ENCODE results near the gene EXOC2. TPM values are rescaled to one million over a fixed set of nuclear protein-coding genes. Genes with fewer than 3 reads are reported as not detected.

Gene EXOC2
- total and polyA plus RNA-seq, 2 donors (not counting 1 experiment from before 2014, with no cell fraction given), result 12.2 to 45.0 TPM

GRCh38 chr6:506920-507622 lies 185.9 kb downstream of the EXOC2 start:
- Histone ChIP-seq H3K9ac (ENCODE audit: low read length) (no peak overlapping the region), H3K9me3 (ENCODE audit: control extremely low read depth in 1 of 3, control insufficient read depth in 2 of 3, insufficient read depth in 1 of 3, low read length in 2 of 3) (no peaks in the 10 kb centered on the region), H3K4me1 (ENCODE audit: control insufficient read depth in 2 of 2, insufficient read depth in 2 of 2, low read length in 2 of 2) (peaks cover 12 to 17% of the 10 kb centered on the region in 2 donors), H3K36me3 (replicated peaks in 1 of 2; ENCODE audit: control extremely low read depth in 1 of 2, control insufficient read depth in 1 of 2, extremely low read depth in 1 of 2, insufficient read depth in 2 of 2, low read length in 1 of 2) (peaks cover 0 to 5% of the 10 kb centered on the region in 2 experiments), H3K27ac (ENCODE audit: low read length in 2 of 2) (no peak overlapping the region), H4K20me1 (ENCODE audit: control insufficient read depth, insufficient read depth, low read length, poor library complexity, severe bottlenecking) (no peaks in the 10 kb centered on the region), H3K79me2 (ENCODE audit: control insufficient read depth, insufficient read depth, low read length) (peaks cover 4% of the 10 kb centered on the region), H3K27me3 (replicated peaks in 1 of 4; ENCODE audit: control extremely low read depth in 1 of 4, control insufficient read depth in 3 of 4, insufficient read depth in 4 of 4, low read length in 3 of 4) (no peaks in the 10 kb centered on the region), H3K4me2 (replicated peaks; ENCODE audit: low read depth, low read length, poor library complexity, severe bottlenecking) (no peak overlapping the region), H3K4me3 (ENCODE audit: control extremely low read depth in 1 of 5, extremely low read depth in 1 of 5, insufficient read depth in 1 of 5, low read depth in 2 of 5, low read length in 4 of 5) (no peak overlapping the region), H2AFZ (ENCODE audit: insufficient read depth, low read depth, low read length, poor library complexity, severe bottlenecking) (no peak overlapping the region)
- Mint-ChIP-seq H3K27me3 (no peaks in the 10 kb centered on the region), H3K4me3 (no peak overlapping the region), H3K27ac (peak overlapping the region; percentile 22), H3K9me3 (ENCODE audit: insufficient read depth) (no peaks in the 10 kb centered on the region), H3K4me1 (peaks cover 38% of the 10 kb centered on the region)
- DNase-seq (no peak), ATAC-seq (ENCODE audit: low read depth) (no peak)
- whole genome bisulfite sequencing (ENCODE audit: insufficient coverage), result no CpG with 5 or more reads among the region's 1 CpG
- TF ChIP-seq EZH2 (IDR thresholded peaks at IDR 0.05; ENCODE audit: borderline replicate concordance, insufficient read depth, low read depth, low read length, poor library complexity, severe bottlenecking) (no peak), CTCF (IDR thresholded peaks at IDR 0.05) (no peak)
- ChIA-PET CTCF (interaction anchor here (0.7 to 1.2 kb wide), 2 partner anchors 11 to 281 kb away, joined by 3 read pairs; no protein-coding TSS in a partner anchor), POLR2A (no interaction called here)
- intact Hi-C loops (cut with micrococcal nuclease), result no loop called here

GRCh38 chr6:506508-506907 lies 186.4 kb downstream of the EXOC2 start:
- intact Hi-C loops (cut with micrococcal nuclease), result no loop called here
- H3K9me3 ChIP-seq (ENCODE audit: control extremely low read depth in 1 of 3, control insufficient read depth in 2 of 3, insufficient read depth in 1 of 3, low read length in 2 of 3), result no peaks in the 10 kb centered on the region
- H3K36me3 ChIP-seq (replicated peaks in 1 of 2; ENCODE audit: control extremely low read depth in 1 of 2, control insufficient read depth in 1 of 2, extremely low read depth in 1 of 2, insufficient read depth in 2 of 2, low read length in 1 of 2), result peaks cover 0 to 5% of the 10 kb centered on the region in 2 experiments
- H3K4me2 ChIP-seq (replicated peaks; ENCODE audit: low read depth, low read length, poor library complexity, severe bottlenecking), result no peak overlapping the region
- no peak overlapping the region for H2AFZ ChIP-seq (ENCODE audit: insufficient read depth, low read depth, low read length, poor library complexity, severe bottlenecking)
- H3K9me3 Mint-ChIP-seq (ENCODE audit: insufficient read depth), result no peaks in the 10 kb centered on the region
- no peak overlapping the region for H3K9ac ChIP-seq (ENCODE audit: low read length)
- H3K27ac ChIP-seq (ENCODE audit: low read length in 2 of 2), result no peak overlapping the region
- no peaks in the 10 kb centered on the region for H3K27me3 ChIP-seq (replicated peaks in 1 of 4; ENCODE audit: control extremely low read depth in 1 of 4, control insufficient read depth in 3 of 4, insufficient read depth in 4 of 4, low read length in 3 of 4)
- WGBS (ENCODE audit: insufficient coverage), result 0% methylated on average over 1 of the region's 4 CpGs
- H3K4me3 ChIP-seq (ENCODE audit: control extremely low read depth in 1 of 5, extremely low read depth in 1 of 5, insufficient read depth in 1 of 5, low read depth in 2 of 5, low read length in 4 of 5), result no peak overlapping the region
- no peaks in the 10 kb centered on the region for H3K27me3 Mint-ChIP-seq
- ATAC-seq (ENCODE audit: low read depth) (peak; percentile 25), DNase-seq (no peak)
- H4K20me1 ChIP-seq (ENCODE audit: control insufficient read depth, insufficient read depth, low read length, poor library complexity, severe bottlenecking), result no peaks in the 10 kb centered on the region
- peaks cover 13 to 17% of the 10 kb centered on the region in 2 donors for H3K4me1 ChIP-seq (ENCODE audit: control insufficient read depth in 2 of 2, insufficient read depth in 2 of 2, low read length in 2 of 2)
- H3K4me1 Mint-ChIP-seq, result peaks cover 44% of the 10 kb centered on the region
- CTCF ChIA-PET, result no interaction called here
- H3K27ac Mint-ChIP-seq, result peak overlapping the region; percentile 22
- no peak for TF ChIP-seq CTCF (IDR thresholded peaks at IDR 0.05)
- TF ChIP-seq EZH2 (IDR thresholded peaks at IDR 0.05; ENCODE audit: borderline replicate concordance, insufficient read depth, low read depth, low read length, poor library complexity, severe bottlenecking), result no peak
- no peaks in the 10 kb centered on the region for H3K79me2 ChIP-seq (ENCODE audit: control insufficient read depth, insufficient read depth, low read length)
- POLR2A ChIA-PET, result no interaction called here
- no peak overlapping the region for H3K4me3 Mint-ChIP-seq

Measured in B cell (primary cell).